CMK (cell line): Measurements from ENCODE around the gene CALU.

Experiments
- DNase-seq: peaks from one replicate; pipeline ENCODE4 v3.0.0-alpha.2; 2010; ENCODE audit warnings: low read depth

CALU gene

DNA sequence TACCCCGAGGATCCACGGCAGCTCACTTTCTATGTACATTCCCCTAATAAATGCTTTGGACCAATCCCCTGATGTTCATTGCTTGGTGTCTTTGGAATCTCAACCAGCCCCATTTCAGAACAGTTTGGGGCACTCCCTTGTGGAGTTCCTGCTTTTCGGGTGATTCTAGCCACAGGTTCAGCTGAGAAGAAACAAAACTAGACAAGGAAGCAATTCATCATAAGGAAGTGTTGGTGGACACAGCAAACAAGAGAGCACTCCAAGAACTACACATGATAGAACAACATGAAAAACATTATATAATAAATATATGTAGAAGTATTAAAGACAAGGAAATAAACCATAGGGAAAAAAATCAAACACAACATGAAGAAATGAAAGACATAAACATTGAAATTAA lies 46.6 kb downstream of the CALU start:
- no peak for DNase-seq

DNA sequence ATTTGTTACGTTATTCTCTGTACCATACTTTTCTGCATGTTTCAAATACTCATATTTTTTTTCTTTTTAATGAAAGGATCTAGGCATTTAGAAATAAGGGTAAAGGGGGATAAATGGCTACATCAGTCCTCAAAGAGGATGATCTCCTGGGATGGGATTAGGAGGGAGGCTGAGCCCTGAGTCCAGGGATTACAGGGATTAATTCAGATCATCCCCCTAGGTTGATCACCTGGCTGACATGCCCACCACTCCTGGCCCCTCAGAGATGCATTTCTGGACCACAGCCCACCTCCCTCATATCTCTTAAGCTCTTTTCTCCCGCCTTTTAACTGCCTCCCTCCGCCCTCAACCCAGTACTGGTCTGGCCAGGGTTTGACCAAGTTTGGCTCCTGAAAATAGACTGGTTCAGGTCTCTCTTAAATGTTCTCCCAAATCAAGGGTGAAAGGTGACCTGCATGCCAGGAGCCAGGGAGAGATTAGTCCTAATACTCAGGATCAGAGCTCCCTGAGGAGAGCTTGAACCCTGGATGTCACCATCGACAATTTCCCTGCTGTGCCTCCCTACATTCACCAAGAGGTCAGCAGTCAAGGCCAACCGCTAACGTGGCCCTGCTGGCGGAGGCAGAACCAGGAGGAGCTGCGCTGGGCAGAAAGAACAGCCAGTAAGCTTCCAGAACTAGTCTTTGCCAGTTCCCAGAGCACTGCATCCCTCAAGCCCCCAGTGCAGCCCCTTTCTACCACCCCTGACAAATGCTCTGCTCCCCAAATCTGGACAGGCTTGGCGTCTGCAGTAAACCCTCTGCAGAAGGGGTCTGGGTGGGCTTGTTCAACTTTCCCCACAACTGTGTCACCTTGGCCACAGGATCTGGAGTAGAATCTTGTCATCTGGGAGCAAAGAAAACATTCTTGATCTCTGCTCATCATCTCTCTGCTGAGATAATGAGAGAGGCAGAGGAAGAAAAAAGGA lies 49.6 kb downstream of the CALU start:
- no peak for DNase-seq

DNA sequence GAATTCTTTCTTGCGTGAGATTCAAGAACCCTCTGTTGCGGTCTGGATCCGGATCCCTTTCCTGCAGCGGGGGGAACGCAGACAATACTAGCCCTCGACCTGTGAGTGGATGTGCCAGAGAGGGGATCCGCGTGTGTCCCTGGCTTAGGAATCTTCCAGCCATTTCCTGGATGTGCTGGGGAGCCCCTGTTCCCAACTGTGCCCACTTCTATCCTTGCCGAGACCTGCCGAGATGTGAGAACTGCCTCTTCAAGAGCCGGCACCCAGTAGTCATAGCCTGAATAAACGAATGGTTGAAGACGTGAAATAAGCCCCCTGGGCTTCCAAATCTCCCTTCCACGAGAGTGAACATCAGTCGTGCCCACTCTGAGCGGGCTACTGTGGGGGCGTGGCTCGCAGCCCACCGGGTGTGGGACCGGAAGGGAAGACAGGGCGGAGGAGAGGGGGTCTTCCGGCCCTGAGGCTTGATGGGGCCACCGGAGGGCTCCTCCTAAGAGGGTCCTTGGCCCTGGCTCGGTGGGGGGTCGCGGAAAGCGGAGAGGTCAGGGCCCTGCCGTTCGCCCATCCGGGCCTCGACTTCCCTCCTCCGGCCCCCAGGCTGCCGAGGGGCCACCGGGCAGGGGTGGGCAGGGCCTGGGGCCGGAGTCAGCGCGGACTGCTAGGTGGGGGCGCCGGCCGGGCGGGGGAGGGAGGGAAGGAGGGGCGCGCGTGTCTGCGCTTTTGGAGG lies 51.3 kb downstream of the CALU start:
- DNase-seq: no peak

DNA sequence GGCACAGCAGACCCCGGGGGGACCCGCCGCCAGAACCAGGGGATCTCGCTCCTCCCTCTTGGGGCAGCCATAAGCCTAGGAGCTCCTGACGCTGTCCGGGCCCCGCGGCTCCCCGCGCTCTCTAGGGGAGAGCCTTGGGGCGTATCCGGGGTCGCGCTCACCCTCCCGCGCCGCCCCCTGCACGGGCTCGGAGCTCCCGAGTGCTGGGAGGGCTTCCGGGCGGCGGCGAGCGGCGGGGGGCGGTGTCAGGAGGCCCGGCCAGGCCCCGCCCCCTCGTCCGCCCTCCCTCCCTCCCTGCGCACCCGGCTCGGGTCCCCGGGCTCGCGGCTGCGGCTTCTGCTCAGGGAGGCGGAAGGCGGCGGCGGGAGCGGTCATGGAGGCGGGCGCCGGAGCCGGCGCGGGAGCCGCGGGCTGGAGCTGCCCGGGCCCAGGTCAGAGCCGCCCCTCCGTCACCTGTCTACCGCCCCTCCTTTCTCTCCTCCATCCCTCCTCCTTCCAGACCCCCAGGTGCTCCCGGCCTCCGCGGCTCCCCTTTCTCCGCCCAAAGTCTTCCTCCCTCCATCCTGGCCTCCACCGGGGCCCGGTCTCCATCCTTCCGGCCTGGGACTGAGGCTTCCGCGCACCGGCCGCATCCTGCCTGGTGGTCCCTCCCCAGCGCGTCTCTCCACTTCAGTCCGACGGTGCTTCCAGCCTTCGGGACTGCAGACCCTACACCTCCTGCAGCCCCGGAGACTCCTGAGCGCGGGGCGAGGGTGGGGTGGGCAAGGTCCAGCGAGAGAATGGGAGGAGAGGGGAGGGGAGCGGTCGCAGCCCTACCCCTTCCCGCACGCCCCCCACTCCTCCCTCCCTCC lies 52.2 kb downstream of the CALU start, which contains the start of gene CCDC136:
Gene CCDC136 (plus strand): TSS at position 848 of the 851 bp plus-strand sequence. CDS start 444 bp downstream, outside the sequence.
- DNase-seq: peak; percentile 35

DNA sequence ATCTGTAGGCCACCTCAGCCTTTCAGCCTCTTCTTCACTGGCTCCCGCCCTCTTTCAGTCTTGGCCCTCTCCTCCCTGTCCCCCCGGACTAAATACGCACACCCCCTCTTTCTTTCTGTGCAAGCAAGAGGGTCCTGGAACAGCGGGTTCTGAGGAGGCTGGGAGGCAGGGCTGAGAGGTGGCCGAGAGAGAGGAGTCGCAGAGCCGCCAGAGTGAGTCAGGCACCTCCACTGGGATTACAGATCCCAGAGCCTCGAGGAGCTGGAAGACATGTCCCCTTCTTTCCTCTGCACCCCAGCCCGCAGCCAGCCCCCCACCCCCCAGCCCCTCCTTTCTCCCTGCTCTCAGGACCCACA lies 52.8 kb downstream of the CALU start:
- no peak for DNase-seq

DNA sequence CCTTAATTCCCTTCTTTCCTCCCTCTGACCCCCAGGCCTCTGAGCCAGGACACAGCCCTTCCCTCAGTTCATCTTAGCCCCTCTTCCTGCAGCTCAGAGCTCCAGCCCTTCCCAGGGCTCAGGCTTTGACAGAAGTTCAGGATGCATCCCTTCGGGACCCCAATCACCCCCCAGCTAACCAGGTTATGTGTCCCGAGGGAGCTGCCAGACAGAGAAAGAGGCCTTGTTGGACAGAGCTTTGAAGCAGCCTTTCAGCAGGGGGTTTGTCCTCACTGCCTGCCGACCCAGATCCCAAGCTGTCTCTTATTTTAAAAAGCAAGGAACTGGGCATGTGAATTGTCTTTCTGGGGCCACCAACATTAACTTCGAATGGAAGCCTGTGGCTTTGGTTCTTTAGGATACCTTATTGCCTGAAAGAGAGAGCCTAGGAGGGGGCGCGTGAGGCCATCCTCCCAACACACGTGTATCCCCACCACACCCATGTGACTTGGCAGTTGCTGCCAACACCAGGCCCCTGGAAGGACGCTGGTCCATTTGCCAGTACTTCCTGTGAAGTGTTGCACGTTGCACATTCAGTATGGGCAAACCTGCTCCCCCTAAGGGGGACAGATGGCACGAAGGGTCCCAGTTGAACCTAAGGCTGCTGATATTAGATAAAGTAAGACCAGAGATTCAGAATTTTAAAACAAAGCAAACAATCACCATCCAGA lies 53.5 kb downstream of the CALU start:
- no peak for DNase-seq

DNA sequence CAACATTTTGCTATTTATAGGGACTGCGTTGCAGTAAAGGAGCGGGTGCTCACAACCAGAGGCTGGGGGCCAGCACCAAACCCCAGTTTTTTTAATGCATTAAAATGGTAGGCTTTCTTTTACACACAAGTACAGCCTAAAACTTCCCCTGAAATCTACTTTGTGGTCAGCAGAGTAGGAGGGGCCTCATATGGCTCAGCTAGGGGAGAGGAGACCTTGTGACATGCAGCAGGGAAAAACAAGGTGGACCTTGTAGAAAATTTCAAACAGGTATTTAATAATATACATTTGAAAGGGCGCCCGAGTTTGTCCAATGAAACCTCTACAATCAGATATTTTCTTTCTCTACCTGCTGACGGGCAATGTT lies 54.0 kb downstream of the CALU start:
- DNase-seq: no peak

DNA sequence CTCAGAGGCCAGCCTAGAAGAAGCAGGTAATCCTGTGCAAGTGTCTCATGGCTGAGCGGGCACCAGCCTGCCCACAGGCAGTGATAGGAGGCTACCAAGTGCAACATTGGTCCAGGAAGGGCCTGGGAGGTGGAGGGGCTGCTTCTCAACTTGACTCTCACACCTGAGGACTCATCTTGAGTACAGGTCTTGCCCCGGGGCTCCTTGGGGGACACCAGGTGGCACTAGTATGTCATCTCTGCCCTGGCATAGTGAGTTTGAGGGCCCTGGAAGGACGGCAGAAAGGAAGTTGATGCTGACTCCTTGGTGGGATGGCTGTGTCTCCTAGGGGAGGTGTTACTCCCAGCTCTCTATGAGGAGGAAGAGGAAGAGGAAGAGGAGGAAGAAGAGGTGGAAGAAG lies 54.9 kb downstream of the CALU start:
- DNase-seq: no peak

DNA sequence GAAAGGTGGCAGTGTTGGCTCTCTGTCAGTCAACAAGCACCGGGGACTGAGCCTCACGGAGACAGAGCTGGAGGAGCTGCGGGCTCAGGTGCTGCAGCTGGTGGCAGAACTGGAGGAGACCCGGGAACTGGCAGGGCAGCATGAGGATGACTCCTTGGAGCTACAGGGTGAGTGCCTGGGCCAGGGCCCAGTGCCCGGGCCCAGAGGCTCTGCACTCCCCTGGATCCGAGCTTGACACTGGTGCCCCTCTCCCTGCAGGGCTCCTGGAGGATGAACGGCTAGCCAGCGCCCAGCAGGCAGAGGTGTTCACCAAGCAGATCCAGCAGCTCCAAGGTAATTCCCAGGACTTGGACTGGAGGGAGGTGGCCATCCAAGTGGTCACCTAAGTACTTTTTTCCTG lies 55.3 kb downstream of the CALU start:
- DNase-seq: no peak

DNA sequence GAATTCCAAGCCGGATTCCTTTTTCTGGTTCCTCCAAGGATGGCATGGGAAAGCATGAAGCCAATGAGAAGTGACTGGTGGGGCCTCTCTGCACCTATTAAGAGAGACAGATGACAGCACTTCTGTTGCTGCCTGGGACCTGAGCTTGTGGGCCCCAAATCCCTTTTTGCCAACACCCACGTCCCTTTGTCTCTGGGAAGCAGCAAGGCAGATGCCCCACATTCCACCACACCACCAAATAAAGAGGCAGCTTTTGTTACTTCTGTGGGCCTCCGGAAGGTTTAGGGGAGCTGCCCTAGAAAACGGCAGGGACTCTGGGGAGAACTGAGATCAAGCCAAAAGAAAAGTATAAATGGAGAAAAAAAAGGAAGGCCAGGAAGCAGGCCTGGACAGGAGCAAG lies 56.0 kb downstream of the CALU start:
- no peak for DNase-seq

DNA sequence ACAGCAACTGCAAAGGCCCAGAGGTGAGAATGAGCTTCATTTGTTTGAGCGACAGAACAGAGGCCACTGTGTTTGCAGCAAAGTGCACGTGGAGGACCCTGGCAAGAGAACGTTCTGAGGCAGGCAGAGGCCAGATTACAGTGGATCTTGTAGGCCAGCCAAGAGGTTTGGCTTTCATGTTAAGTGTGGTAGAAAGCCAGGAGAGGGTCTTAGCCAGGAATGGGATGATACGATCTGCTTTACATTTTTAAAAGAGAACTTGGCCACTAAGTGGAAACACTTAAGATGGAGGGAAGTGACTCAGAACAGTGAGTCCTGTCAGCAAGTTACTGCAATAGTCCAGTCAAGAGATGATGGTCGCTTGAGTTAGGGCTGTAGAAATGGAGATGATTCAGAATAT lies 57.2 kb downstream of the CALU start:
- DNase-seq: no peak

DNA sequence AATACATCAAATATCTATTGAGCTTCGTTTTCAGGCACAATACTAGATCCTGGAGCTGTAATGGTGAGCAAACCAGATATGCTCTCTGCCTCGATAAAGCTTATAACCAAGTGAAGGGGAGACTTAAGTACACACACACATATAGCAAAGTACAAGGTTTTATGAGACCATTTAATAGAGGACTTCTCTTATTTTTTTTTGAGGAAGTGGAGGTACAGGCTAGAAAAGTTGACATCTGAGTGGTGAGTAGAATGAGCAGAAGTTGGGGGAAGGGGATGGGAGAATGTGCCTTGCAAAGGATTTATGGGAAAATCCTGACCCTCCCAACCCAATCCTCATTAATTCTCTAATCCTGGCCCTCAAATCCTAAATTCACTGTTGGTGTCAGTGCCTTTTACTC lies 60.3 kb downstream of the CALU start:
- no peak for DNase-seq

DNA sequence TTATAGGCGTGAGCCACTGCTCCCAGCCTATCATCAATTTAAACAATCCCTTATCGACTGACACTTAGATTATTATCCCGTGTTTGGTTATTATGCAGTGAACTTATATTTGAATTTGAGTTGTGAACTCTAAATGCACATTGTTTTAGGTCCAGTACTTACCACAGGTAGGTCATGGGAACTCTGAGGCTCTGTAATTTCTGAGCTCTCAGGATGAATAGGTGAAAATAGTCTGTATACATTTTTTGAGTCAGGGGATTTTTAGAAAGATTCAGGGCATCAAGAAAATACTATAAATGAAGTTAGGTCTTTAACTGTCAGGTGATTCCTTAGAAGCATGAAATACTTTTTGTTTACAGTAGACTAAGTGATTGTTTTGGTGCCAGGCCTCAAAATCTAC lies 61.4 kb downstream of the CALU start:
- no peak for DNase-seq

DNA sequence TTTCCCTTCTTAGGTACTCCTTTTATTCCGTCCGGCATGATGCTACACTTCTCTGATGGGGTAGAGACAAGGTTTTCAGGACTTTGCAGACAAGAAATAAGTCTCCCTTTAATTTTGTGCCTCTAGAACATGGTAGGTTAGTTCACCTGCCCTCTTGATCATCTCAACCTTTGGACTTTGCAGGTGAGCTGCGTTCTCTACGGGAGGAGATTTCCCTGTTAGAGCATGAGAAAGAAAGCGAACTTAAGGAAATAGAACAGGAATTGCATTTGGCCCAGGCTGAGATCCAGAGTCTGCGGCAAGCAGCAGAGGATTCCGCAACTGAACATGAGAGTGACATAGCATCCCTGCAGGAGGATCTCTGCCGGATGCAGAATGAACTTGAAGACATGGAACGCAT lies 61.8 kb downstream of the CALU start:
- DNase-seq: no peak

DNA sequence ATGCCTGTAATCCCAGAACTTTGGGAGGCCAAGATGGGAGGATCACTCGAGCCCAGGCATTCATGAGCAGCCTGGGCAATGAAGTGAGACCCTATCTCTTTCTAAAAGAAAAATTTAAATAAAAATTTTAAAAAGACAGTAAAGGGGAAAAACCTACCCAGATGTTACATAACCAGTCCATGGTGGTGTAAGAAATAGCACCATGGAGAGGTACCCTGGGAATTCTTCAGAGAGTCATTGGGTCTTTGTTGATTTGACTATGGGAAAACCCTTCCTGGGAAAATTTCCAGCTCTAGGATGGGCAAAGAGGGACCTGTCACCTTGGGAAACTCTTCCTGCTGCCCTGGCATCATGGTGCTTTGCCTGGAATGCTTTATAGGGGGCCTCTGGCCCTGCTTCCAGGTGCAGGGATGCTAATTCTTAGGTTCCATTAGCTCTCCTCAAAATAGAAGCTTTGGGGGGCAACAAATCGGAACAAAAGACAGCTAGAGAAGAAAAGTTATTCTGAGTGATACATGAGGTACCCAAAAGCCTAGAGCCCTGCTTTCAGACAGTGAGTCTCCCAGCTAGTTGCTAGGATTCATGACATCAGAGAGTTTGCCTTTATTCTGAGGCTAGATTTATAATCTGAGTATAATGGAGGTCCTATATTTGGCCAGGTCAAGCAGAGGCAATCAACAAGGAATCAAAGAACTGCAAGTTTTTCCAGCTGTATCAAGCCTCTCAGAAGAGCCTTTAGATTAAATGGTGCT lies 62.7 kb downstream of the CALU start:
- DNase-seq: no peak

DNA sequence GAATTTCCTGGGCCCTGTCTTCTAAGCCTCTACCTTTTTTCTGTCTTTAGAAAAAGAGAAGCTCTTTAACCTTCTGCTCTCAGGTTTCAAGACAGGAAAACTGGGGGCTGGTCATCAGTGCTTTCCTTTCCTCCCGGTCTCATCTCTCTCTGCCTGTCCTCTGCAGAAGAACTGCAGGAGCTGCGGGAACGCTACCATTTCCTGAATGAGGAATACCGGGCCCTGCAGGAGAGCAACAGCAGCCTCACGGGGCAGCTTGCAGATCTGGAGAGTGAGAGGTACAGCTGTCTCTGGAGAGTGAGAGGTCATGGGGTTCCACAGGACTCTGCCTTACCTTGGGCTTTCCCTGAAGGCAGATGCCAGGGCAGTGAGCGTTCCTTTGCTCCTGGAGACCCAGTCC lies 65.3 kb downstream of the CALU start:
- no peak for DNase-seq

DNA sequence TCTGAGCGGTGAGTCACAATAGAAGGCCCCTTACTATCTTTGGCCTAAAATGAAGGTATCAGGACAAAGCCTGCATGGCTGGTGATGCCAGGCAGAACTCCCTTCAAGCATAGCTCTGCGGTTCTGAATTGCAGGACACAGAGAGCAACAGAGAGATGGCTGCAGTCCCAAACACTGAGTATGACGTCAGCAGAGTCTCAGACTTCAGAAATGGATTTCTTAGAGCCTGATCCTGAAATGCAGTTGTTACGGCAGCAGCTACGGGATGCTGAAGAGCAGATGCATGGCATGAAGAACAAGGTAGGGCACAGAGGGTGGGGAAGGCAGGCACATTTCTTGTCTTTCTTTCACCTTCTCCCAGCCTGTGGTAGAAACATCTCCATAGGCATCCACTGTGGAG lies 66.1 kb downstream of the CALU start:
- no peak for DNase-seq

DNA sequence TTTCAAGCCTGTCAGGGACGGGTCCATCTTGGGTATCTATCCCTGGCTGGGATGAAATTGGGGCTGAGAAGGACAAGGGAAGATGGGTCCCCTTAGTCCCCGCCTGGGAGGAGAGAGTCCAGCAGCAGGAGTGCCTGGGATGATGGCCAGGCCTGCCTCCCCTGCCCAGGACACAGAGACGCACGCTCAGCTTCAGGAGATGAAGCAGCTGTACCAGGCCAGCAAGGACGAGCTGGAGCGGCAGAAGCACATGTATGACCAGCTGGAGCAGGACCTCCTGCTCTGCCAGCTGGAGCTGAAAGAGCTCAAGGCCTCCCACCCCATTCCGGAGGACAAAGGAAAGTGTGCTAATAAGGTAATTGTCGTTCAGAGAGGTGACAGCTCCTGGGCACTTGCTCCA lies 68.0 kb downstream of the CALU start:
- DNase-seq: no peak

DNA sequence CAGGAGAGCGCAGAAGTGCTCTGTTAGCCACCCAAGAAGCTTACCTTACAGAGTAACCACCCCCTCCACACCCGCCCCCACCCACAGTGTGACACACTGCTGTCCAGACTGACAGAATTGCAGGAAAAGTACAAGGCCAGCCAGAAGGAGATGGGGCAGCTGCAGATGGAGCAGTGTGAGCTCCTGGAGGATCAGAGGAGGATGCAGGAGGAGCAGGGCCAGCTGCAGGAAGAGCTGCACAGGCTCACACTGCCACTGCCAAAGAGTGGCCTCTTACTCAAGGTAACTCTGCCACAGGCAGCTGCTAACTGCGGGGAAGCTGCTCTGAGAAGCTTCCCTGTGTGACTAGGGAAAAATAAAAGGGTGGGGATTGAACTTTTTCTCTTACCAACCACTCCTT lies 70.2 kb downstream of the CALU start:
- no peak for DNase-seq

DNA sequence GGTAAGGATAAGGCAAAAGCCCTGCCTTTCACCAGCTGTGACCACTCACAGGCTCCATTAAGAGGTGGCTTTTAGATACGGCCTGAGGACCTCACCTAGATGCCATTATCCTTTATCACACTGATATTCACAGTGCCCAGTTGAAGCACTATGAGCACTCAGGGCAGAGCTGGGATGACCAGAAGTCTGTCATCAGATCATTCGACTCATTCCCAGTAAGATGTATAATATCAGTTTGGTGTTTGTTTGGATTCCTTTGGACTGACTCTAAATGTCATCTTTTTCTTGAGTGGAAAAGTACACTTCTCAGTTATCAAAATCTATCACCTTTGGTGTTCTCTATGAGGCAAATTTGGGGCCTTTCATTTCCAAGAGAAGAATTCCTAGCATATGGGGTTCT lies 71.3 kb downstream of the CALU start:
- no peak for DNase-seq

DNA sequence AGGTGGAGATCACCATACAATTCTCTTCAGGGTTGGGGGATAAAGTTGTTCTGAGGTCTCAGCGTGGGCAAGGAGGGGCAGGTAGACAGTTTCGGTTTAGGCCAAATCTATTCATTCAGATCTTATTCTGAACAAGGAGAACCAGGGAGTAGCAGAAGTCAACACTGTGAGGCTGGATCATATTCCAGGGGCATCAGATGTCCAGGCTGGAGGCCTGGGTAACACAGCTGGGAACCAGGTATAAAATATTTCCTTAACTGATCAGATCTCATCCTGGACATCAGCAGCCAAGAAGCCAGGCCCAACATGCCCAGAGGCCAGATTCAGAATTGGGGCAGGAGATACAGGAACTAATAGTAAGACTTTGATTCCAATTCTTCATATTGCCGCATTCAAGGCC lies 71.8 kb downstream of the CALU start:
- no peak for DNase-seq
